AG20443 (cell line): Measurements from ENCODE around the gene MAGEA12.
"Not testable (repeated sequence)": the region's sequence is repeated elsewhere in the genome, so short reads cannot be mapped to it uniquely, and the experiment has no call there.

Source experiments
- DNase-seq: peaks from one replicate; pipeline ENCODE4 v3.0.0; 2012; ENCODE audit warnings: low spot score, mixed read lengths

MAGEA12 gene, protein sequence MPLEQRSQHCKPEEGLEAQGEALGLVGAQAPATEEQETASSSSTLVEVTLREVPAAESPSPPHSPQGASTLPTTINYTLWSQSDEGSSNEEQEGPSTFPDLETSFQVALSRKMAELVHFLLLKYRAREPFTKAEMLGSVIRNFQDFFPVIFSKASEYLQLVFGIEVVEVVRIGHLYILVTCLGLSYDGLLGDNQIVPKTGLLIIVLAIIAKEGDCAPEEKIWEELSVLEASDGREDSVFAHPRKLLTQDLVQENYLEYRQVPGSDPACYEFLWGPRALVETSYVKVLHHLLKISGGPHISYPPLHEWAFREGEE

DNA sequence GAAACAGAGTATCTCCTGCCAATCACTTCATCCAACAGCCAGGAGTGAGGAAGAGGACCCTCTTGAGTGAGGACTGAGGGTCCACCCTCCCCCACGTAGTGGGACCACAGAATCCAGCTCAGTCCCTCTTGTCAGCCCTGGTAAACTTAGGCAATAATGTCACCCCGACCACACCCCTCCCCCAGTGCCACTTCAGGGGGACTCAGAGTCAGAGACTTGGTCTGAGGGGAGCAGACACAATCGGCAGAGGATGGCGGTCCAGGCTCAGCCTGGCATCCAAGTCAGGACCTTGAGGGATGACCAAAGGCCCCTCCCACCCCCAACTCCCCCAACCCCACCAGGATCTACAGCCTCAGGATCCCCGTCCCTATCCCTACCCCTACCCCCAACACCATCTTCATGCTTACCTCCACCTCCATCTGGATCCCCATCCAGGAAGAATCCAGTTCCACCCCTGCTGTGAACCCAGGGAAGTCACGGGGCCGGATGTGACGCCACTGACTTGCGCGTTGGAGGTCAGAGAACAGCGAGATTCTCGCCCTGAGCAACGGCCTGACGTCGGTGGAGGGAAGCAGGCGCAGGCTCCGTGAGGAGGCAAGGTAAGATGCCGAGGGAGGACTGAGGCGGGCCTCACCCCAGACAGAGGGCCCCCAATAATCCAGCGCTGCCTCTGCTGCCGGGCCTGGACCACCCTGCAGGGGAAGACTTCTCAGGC lies at the start of gene MAGEA12, which contains the start of gene CSAG1:
MAGEA12 (plus strand) TSS at position 497 of the 715 bp plus-strand sequence. CDS start 2,405 bp downstream, outside the sequence.
CSAG1 (minus strand) TSS at position 461 of the 715 bp plus-strand sequence. CDS start 1,261 bp downstream, outside the sequence.
- no peak for DNase-seq

DNA sequence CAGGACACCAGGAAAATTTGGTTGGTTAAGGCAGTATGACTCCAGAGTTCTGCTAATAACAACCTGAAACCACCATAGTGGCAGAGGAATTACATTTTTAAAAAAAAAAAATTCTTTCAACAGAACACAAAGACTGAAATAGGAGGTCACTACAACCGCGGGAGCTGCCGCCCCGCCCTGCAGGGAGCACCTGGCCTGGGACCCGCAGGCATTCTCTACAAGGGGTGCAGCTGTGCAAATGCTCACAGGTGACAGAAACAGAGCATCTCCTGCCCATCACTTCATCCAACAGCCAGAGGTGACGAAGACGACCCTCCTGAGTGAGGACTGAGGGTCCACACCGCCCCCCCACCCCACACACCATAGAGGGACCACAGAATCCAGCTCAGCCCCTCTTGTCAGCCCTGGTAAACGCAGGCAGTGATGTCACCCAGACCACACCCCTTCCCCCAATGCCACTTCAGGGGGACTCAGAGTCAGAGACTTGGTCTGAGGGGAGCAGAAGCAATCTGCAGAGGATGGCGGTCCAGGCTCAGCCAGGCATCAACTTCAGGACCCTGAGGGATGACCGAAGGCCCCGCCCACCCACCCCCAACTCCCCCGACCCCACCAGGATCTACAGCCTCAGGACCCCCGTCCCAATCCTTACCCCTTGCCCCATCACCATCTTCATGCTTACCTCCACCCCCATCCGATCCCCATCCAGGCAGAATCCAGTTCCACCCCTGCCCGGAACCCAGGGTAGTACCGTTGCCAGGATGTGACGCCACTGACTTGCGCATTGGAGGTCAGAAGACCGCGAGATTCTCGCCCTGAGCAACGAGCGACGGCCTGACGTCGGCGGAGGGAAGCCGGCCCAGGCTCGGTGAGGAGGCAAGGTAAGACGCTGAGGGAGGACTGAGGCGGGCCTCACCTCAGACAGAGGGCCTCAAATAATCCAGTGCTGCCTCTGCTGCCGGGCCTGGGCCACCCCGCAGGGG lies 35.3 kb upstream of the MAGEA12 start, which contains the start of gene MAGEA3:
MAGEA3 (plus strand) TSS at position 843 of the 980 bp plus-strand sequence. CDS start 2,039 bp downstream, outside the sequence.
- DNase-seq = not testable (repeated sequence)

DNA sequence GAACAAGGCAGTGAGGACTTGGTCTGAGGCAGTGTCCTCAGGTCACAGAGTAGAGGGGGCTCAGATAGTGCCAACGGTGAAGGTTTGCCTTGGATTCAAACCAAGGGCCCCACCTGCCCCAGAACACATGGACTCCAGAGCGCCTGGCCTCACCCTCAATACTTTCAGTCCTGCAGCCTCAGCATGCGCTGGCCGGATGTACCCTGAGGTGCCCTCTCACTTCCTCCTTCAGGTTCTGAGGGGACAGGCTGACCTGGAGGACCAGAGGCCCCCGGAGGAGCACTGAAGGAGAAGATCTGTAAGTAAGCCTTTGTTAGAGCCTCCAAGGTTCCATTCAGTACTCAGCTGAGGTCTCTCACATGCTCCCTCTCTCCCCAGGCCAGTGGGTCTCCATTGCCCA lies 33.2 kb upstream of the MAGEA12 start:
- DNase-seq = not testable (repeated sequence)

DNA sequence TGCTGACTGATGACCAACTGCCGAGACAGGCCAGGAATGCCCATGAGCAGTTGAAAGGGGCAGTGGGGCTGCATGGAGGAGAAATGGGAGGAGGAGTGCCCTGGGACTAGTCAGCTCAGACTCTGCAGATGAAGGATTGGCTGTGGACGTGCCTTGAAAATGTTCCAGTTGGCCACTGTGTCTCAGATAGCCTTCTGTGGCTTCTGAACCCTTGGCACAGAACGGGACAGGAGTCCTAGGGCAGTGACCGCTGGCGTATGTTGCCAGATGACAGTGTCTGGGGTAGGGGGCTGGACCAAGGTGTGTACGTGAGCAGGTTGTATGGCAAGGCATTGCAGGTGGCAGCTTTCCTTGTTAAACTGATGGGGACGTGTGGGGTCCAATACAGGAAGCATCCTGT lies 27.1 kb upstream of the MAGEA12 start:
- DNase-seq = not testable (repeated sequence)

DNA sequence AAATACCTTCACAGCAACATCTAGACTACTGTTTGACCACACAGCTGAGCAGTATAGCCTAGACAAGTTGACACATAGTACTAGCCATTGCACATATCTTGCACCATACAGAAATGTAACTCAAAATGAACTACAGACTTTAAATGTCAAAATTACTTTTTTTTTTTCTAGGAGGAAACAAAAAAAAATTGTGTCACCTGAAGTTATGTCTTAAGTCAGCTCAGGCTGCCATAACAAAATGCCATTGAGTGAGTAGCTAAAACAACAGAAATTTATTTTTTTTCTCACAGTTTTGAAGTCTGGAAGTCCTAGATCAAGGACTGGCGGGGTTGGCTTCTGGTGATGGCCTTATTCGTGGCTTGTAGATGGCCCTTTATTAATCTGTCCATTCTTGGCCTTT lies 24.4 kb upstream of the MAGEA12 start, which contains the start of gene CSAG2:
CSAG2 (minus strand) TSS at position 101 of the 400 bp plus-strand sequence. CDS start 161 bp downstream, outside the sequence.
- not testable (repeated sequence) for DNase-seq

DNA sequence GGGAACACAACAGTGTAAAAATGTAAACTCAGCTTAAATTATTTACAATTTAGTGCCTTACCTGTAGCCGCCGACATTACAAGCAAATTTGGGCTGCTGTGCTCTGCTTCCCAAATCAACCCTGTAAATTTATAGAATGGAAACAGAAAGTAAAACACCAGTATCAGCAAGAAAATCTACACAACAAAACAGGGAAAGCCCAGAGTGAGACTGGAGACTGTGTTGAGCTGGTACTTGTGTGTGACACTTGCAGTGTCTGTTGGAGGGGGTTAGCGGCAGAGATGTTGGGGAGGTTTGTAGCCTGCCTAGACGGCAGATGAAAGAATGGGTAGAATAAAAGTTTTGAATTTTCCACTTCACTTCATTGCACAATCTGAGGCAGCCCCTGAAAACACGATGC lies 20.4 kb upstream of the MAGEA12 start:
- not testable (repeated sequence) for DNase-seq

DNA sequence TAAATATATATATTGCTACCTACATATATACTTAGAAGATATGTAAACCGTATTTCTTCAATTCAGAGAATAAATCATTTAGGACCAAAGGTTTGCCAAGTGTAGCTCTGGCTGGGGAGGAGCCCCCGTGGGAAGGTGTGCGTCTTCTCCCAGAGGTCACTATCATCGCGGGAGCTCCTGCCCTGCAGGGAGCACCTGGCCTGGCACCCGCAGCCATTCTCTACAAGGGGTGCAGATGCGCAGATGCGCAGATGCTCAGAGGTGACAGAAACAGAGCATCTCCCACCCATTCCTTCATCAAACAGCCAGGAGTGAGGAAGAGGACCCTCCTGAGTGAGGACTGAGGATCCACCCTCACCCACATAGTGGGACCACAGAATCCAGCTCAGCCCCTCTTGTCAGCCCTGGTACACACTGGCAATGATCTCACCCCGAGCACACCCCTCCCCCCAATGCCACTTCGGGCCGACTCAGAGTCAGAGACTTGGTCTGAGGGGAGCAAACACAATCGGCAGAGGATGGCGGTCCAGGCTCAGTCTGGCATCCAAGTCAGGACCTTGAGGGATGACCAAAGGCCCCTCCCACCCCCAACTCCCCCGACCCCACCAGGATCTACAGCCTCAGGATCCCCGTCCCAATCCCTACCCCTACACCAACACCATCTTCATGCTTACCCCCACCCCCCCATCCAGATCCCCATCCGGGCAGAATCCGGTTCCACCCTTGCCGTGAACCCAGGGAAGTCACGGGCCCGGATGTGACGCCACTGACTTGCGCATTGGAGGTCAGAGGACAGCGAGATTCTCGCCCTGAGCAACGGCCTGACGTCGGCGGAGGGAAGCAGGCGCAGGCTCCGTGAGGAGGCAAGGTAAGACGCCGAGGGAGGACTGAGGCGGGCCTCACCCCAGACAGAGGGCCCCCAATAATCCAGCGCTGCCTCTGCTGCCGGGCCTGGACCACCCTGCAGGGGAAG lies 19.5 kb upstream of the MAGEA12 start, which contains the start of gene MAGEA2B:
MAGEA2B (plus strand) TSS at position 814 of the 973 bp plus-strand sequence. CDS start 2,479 bp downstream, outside the sequence.
- not testable (repeated sequence) for DNase-seq

DNA sequence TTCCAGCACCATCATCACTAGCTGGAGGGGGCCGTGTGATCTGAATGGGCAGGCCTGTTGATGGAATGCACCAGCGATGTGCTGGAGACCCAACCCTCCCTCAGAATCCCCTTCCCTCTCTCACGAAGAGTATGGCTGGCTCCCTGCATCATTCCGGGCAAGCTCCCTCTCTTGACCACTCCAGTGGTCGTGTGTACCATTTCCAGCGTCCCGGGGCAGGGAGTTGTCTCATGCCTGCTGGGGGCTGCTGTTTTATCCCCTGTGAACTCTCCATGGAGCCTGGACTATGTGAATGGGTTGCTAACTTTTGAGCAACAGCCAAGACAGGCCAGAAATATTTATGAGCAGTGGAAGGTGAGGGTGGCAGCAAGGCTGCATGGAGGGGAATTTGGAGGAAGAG lies 8.1 kb upstream of the MAGEA12 start:
- no peak for DNase-seq

DNA sequence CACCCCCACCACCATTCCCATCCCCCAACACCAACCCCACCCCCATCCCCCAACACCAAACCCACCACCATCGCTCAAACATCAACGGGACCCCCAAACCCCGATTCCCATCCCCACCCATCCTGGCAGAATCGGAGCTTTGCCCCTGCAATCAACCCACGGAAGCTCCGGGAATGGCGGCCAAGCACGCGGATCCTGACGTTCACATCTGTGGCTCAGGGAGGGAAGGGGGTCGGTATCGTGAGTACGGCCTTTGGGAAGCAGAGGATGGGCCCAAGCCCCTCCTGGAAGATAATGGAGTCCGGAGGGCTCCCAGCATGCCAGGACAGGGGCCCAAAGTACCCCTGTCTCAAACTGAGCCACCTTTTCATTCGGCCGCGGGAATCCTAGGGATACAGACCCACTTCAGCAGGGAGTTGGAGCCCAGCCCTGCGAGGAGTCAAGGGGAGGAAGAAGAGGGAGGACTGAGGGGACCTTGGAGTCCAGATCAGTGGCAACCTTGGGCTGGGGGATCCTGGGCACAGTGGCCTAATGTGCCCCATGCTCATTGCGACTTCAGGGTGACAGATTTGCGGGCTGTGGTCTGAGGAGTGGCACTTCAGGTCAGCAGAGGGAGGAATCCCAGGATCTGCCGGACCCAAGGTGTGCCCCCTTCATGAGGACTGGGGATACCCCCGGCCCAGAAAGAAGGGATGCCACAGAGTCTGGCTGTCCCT lies 744 bp downstream of the MAGEA12 start:
- DNase-seq = not testable (repeated sequence)

DNA sequence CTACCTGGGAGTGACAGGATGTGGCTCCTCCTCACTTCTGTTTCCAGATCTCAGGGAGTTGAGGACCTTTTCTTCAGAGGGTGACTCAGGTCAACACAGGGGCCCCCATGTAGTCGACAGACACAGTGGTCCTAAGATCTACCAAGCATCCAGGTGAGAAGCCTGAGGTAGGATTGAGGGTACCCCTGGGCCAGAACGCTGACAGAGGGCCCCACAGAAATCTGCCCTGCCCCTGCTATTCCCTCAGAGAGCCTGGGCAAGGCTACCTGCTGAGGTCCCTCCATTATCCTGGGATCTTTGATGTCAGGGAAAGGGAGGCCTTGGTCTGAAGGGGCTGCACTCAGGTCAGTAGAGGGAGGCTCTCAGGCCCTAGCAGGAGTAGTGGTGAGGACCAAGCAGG lies 1.5 kb downstream of the MAGEA12 start:
- DNase-seq = no peak

DNA sequence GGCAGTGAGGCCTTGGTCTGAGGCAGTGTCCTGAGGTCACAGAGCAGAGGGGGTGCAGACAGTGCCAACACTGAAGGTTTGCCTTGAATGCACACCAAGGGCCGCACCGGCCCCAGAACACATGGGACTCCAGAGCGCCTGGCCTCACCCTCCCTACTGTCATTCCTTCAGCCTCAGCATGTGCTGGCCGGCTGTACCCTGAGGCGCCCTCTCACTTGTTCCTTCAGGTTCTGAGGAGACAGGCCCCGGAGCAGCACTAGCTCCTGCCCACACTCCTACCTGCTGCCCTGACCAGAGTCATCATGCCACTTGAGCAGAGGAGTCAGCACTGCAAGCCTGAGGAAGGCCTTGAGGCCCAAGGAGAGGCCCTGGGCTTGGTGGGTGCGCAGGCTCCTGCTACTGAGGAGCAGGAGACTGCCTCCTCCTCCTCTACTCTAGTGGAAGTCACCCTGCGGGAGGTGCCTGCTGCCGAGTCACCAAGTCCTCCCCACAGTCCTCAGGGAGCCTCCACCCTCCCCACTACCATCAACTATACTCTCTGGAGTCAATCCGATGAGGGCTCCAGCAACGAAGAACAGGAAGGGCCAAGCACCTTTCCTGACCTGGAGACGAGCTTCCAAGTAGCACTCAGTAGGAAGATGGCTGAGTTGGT lies 2.4 kb downstream of the MAGEA12 start:
- DNase-seq = no peak

DNA sequence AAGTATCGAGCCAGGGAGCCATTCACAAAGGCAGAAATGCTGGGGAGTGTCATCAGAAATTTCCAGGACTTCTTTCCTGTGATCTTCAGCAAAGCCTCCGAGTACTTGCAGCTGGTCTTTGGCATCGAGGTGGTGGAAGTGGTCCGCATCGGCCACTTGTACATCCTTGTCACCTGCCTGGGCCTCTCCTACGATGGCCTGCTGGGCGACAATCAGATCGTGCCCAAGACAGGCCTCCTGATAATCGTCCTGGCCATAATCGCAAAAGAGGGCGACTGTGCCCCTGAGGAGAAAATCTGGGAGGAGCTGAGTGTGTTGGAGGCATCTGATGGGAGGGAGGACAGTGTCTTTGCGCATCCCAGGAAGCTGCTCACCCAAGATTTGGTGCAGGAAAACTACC lies 3.0 kb downstream of the MAGEA12 start:
- not testable (repeated sequence) for DNase-seq

DNA sequence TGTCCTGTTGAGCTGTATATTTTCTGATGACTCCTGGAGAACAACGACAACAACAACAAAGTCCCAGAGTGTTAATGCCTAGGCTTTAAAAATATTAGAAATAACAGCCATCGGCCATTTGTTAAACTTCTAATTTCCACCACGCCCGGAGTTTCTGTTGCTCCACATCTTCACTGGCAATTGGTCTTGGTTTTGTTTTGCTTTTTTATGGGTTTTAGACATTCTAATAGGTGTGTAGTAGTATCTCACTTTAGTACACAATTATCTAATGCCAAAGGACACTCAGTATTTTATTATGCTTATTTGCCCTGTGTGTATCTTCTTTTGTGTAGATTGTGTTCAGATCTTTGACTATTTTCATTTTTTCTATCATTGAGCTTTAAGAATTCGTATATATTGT lies 5.0 kb downstream of the MAGEA12 start:
- DNase-seq = no peak

DNA sequence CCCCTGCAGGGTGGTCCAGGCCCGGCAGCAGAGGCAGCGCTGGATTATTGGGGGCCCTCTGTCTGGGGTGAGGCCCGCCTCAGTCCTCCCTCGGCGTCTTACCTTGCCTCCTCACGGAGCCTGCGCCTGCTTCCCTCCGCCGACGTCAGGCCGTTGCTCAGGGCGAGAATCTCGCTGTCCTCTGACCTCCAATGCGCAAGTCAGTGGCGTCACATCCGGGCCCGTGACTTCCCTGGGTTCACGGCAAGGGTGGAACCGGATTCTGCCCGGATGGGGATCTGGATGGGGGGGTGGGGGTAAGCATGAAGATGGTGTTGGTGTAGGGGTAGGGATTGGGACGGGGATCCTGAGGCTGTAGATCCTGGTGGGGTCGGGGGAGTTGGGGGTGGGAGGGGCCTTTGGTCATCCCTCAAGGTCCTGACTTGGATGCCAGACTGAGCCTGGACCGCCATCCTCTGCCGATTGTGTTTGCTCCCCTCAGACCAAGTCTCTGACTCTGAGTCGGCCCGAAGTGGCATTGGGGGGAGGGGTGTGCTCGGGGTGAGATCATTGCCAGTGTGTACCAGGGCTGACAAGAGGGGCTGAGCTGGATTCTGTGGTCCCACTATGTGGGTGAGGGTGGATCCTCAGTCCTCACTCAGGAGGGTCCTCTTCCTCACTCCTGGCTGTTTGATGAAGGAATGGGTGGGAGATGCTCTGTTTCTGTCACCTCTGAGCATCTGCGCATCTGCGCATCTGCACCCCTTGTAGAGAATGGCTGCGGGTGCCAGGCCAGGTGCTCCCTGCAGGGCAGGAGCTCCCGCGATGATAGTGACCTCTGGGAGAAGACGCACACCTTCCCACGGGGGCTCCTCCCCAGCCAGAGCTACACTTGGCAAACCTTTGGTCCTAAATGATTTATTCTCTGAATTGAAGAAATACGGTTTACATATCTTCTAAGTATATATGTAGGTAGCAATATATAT lies 20.4 kb downstream of the MAGEA12 start, which contains the start of gene MAGEA2:
MAGEA2 (minus strand) TSS at position 157 of the 965 bp plus-strand sequence. CDS start 2,479 bp downstream, outside the sequence.
- DNase-seq = not testable (repeated sequence)

DNA sequence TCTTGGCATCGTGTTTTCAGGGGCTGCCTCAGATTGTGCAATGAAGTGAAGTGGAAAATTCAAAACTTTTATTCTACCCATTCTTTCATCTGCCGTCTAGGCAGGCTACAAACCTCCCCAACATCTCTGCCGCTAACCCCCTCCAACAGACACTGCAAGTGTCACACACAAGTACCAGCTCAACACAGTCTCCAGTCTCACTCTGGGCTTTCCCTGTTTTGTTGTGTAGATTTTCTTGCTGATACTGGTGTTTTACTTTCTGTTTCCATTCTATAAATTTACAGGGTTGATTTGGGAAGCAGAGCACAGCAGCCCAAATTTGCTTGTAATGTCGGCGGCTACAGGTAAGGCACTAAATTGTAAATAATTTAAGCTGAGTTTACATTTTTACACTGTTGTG lies 21.3 kb downstream of the MAGEA12 start:
- DNase-seq = not testable (repeated sequence)

DNA sequence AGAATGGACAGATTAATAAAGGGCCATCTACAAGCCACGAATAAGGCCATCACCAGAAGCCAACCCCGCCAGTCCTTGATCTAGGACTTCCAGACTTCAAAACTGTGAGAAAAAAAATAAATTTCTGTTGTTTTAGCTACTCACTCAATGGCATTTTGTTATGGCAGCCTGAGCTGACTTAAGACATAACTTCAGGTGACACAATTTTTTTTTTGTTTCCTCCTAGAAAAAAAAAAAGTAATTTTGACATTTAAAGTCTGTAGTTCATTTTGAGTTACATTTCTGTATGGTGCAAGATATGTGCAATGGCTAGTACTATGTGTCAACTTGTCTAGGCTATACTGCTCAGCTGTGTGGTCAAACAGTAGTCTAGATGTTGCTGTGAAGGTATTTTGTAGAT lies 25.4 kb downstream of the MAGEA12 start, which contains the start of gene CSAG3:
CSAG3 (plus strand) TSS at position 301 of the 400 bp plus-strand sequence.
- not testable (repeated sequence) for DNase-seq

DNA sequence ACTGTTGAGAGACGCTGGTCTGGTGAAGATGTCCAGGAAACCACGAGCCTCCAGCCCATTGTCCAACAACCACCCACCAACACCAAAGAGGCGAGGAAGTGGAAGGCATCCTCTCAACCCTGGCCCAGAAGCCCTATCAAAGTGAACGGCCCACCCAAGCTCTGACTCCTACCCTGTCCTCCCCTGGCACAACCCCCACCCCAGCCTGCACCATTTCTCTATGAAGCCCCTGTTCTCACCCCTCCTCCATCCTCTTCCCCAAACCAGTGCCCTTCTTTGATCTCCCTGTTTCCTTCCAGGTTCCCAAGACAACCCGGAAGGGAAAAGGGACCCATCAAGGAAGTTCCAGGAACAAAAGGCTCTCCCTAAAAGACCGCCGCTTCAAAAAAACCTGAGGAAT lies 26.0 kb downstream of the MAGEA12 start:
- DNase-seq = not testable (repeated sequence)
